GM12801 (cell line): ENCODE data around the gene MALT1.

Experiments used
- CTCF ChIP-seq: IDR thresholded peaks from one replicate; pipeline ENCODE4 v1.5.1; 2011; ENCODE audit warnings: control low read depth; ENCODE audit not compliant: insufficient read length; ENCODE audit errors: extremely low read depth

Gene MALT1

DNA sequence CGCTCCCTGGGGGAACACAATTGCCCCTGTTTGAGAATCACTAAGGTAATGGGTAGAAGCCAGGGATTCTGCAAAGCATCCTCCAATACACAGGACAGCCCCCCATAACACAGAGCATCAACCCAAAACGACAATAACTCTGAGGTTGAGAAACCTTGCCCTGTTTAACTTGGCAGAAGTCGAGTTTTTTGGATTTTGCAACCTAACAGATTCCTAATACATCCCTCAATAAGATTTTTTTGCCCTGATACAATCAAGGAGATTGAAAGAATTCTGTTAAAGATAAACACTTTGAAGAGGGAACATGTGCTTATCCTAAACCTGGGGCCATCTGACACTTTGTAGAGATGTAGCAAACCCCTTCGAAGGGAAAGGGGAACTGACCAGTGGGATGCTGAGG is 100.9 kb downstream of the MALT1 start:
- no peak for TF ChIP-seq CTCF

GRCh38 chr18:58776084-58776483 is 104.8 kb downstream of the MALT1 start:
- TF ChIP-seq CTCF: no peak

GRCh38 chr18:58777471-58777870 is 106.2 kb downstream of the MALT1 start:
- TF ChIP-seq CTCF: no peak

DNA sequence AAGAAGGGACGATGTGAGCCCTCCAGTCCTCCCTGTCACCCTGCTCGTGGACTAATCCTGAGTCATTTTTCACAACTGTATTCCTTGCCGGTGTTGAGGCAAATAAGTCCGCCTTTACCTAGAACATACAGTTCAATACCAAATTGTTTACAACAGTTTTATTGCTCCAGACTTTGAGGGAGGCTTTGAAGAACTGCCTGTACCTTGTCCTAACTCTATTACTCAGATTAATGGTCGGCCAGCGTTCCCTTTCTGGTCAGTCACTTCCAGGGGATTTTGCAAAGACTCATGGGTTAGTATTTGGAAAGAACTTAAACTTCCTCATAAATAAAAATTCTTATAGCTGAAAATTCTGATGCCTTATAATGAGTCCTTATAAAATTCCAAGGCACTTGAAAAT is 108.3 kb downstream of the MALT1 start:
- TF ChIP-seq CTCF: no peak

DNA sequence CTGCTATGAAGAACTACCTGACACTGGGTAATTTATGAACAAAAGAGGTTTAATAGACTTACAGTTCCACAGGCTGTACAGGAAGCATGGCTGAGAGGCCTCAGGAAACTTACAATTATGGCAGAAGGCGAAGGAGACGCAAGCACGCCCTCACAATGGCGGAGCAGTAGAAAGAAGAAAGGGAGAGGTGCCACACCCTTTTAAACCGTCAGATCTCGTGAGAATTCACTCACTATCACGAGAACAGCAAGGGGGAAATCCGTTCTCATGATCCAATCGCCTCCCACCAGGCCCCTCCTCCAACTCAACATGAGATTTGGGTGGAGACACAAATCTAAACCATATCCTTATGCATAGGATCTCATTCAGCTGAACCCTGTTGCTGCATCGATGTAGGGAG is 108.8 kb downstream of the MALT1 start:
- TF ChIP-seq CTCF: no peak

DNA sequence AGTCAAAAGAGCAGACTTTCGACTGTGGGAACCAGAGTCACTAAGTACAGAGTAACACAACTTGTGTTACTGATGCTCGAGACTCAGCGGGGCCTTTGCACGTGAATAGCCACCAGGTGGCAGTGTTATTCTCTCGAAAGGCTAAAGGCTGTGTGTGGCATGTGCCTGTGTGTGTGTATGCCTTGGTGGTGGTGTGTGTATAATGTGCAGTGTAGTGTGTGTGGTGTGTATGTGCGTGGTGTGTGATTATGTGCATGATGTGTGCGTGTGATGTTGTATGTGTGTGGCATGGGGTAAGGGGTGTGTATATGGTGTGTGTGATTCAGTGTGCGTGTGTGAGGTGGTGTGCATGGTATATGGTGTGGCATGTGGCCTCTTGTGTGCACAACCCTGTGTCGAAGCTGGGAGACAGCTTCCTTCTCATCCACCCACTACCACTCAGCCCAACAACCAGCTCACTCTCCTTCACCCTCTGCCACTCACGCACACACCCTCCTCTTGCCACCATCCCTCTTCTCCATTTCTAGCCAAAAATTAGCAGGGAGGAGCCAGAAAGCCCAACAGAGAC is 110.4 kb downstream of the MALT1 start:
- no peak for TF ChIP-seq CTCF

GRCh38 chr18:58784601-58785137 is 113.4 kb downstream of the MALT1 start:
- TF ChIP-seq CTCF: no peak
